Inflammatory macrophage treated with lipopolysaccharide for 4 hours (primary cell): ENCODE measurements around the gene PHLDA1.

Source experiments
- DNase-seq: peaks from one replicate; pipeline ENCODE4 v3.0.0-alpha.2; 2020

Gene PHLDA1

GRCh38 chr12:76037130-76038103, 5.8 kb upstream of the PHLDA1 start:
- DNase-seq: peak; percentile 76

- DNase-seq: no peak
Observed at GRCh38 chr12:76035045-76035444, 3.5 kb upstream of the PHLDA1 start.

GRCh38 chr12:76033081-76034011, 1.8 kb upstream of the PHLDA1 start:
- no peak for DNase-seq

GRCh38 chr12:76032043-76032981, 736 bp upstream of the PHLDA1 start:
- peak; percentile 84 for DNase-seq

GRCh38 chr12:76031081-76031413, 529 bp downstream of the PHLDA1 start:
- no peak for DNase-seq

GRCh38 chr12:76030341-76031080, 1.1 kb downstream of the PHLDA1 start:
- DNase-seq: peak; percentile 56

GRCh38 chr12:76029982-76030340, 1.6 kb downstream of the PHLDA1 start:
- peak; percentile 49 for DNase-seq

GRCh38 chr12:76028571-76029277, 2.9 kb downstream of the PHLDA1 start:
- DNase-seq: no peak

GRCh38 chr12:76026643-76027063, 4.9 kb downstream of the PHLDA1 start:
- no peak for DNase-seq

GRCh38 chr12:76025601-76026575, 5.7 kb downstream of the PHLDA1 start:
- DNase-seq: no peak

- peak; percentile 61 for DNase-seq
Observed at GRCh38 chr12:76024942-76025600, 6.5 kb downstream of the PHLDA1 start.

- no peak for DNase-seq
Observed at GRCh38 chr12:76024102-76024781, 7.3 kb downstream of the PHLDA1 start.

GRCh38 chr12:76023069-76023690, 8.4 kb downstream of the PHLDA1 start:
- DNase-seq: no peak

GRCh38 chr12:76022506-76022905, 9.1 kb downstream of the PHLDA1 start:
- DNase-seq: no peak

- DNase-seq: peak; percentile 84
Observed at GRCh38 chr12:76020731-76021672, 10.6 kb downstream of the PHLDA1 start.

- DNase-seq: peak; percentile 67
Observed at GRCh38 chr12:76020281-76020680, 11.3 kb downstream of the PHLDA1 start.

- no peak for DNase-seq
Observed at GRCh38 chr12:76018672-76019071, 12.9 kb downstream of the PHLDA1 start.
